Gastrocnemius medialis (tissue), 4 donors: ENCODE measurements around the gene GLI3. TPM values are rescaled to one million over a fixed set of nuclear protein-coding genes. Genes with fewer than 3 reads are reported as not detected.

ENCODE experiments used
- ATAC-seq, 2 donors: fragments of 150-250 bp; one replicate each; pipeline ENCODE4 v1.9.1; 2016
- DNase-seq, 2 donors: peaks; one replicate each; pipeline ENCODE4 v3.0.0-alpha.2; 2019
- H3K27ac ChIP-seq, 4 donors: fragments of 200-600 bp; sonication (generic); 1 replicate in 1 of 4; 2 replicates in 3 of 4; pipeline ENCODE4 v1.5.1; 2016 to 2018; ENCODE audit warnings: mild to moderate bottlenecking in 2 of 4, moderate library complexity in 1 of 4
- H3K27me3 ChIP-seq, 3 donors: fragments of 200-600 bp; sonication (generic) in 2 of 3; 1 replicate in 1 of 3; 2 replicates in 2 of 3; pipeline versions ENCODE4 v1.5.1 to v1.6.0; 2016 to 2019; ENCODE audit warnings: mild to moderate bottlenecking in 1 of 3, moderate library complexity in 1 of 3
- H3K36me3 ChIP-seq, 2 donors: fragments of 200-600 bp; sonication (generic) in 1 of 2; one replicate each; pipeline ENCODE4 v1.5.1; 2017 to 2018
- H3K4me1 ChIP-seq, 2 donors: fragments of 200-600 bp; sonication (generic) in 1 of 2; one replicate each; pipeline ENCODE4 v1.5.1; 2016 to 2017; ENCODE audit warnings: mild to moderate bottlenecking in 2 of 2
- H3K4me3 ChIP-seq, 4 donors: fragments of 200-600 bp; sonication (generic) in 3 of 4; 1 replicate in 1 of 4; 2 replicates in 3 of 4; pipeline ENCODE4 v1.5.1; 2016 to 2019; ENCODE audit warnings: mild to moderate bottlenecking in 2 of 4
- H3K9me3 ChIP-seq, 3 donors: fragments of 200-600 bp; sonication (generic) in 2 of 3; 1 replicate in 1 of 3; 2 replicates in 2 of 3; pipeline ENCODE4 v1.5.1; 2016 to 2019
- CTCF ChIP-seq, 5 experiments: fragments of 450-650 bp in 3 of 5; fragments of 200-600 bp in 2 of 5; sonication (generic) in 2 of 5; IDR thresholded peaks in 4 of 5; conservative IDR thresholded peaks in 1 of 5; 1 replicate in 4 of 5; 2 replicates in 1 of 5; pipeline ENCODE4 v1.5.1; 2016 to 2019; ENCODE audit warnings: antibody characterized with exemption in 5 of 5, mild to moderate bottlenecking in 3 of 5, moderate library complexity in 3 of 5
- POLR2A ChIP-seq, 2 donors: fragments of 450-650 bp; IDR thresholded peaks; one replicate each; pipeline ENCODE4 v1.6.1; 2017; ENCODE audit warnings: antibody characterized with exemption in 2 of 2, mild to moderate bottlenecking in 2 of 2, moderate library complexity in 2 of 2
- in situ Hi-C, 4 donors: fragments of 200-750 bp; cut with MboI; loops; one replicate each; pipeline versions ENCODE4 v1.15.0 to v1.8.0; 2017; ENCODE audit warnings: low sequenced_read_pairs in 4 of 4
- intact Hi-C: fragments of 100-400 bp; cut with DNase I; formaldehyde crosslinking; loops from one replicate; pipeline ENCODE4 v1.15.1; 2023; ENCODE audit warnings: low total_unique reads
- total RNA-seq, 4 donors: library from RNA; depleted of rRNA; stranded (reverse); fragments of >200 nt; gene quantifications; one replicate each; pipeline versions ENCODE4 v1.1.0 to v1.2.3, GENCODE V29; 2016

The GLI3 gene
- total RNA-seq, 4 donors from 2014 or later: 0.46 to 1.6 (median 0.81) TPM

DNA sequence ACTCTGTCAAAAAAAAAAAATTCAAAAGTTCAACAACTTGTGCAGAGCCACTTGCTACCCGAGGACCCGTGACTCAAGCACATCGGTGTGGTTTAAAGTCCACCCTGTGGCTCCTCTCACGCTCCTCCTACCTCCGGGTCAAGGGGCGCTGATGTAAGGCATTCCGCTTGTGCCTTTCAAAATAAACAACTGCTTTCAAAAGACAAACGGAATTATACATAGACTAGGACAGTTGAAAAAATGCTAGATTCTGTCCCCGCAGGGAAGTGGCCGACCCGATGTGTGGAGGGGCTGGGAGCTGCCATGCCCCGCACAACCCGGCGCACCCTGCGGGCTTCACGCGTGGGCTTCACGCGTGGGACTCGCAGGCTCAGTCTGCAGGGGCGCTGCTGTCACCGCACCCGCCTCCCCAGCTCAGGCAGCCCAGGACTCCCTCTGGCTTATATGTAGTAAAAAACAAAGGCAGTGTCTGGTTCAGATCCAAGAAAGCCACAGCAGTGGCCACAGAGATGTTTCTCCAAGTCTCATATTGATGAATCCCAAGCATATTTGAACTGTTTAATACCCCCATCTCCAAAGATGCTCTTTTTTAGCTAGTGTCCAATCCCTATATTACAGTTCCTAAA is 294.4 kb downstream of the GLI3 start:
- in situ Hi-C loops: loop anchor here (5.0 to 10.0 kb wide), 3 partner anchors 890 to 902 kb away; no protein-coding TSS in a partner anchor
- H3K27me3 ChIP-seq: no peaks in the 10 kb centered on the region
- H3K36me3 ChIP-seq: no peaks in the 10 kb centered on the region
- H3K4me1 ChIP-seq: peaks cover 0 to 3% of the 10 kb centered on the region in 2 donors
- no peak for DNase-seq
- no peaks in the 10 kb centered on the region for H3K9me3 ChIP-seq
- H3K27ac ChIP-seq: no peak overlapping the region
- intact Hi-C loops: loop anchor here (2.0 to 5.0 kb wide), 2 partner anchors 34 to 1320 kb away; no protein-coding TSS in a partner anchor
- H3K4me3 ChIP-seq: peak overlapping the region in 2 of 4 donors; percentile 3 to 11
- ATAC-seq: no peak
- TF ChIP-seq CTCF (IDR thresholded peaks at IDR 0.05 in 4 of 5, conservative IDR thresholded peaks at IDR 0.05 in 1 of 5): no peak
- TF ChIP-seq POLR2A (IDR thresholded peaks at IDR 0.05): no peak

DNA sequence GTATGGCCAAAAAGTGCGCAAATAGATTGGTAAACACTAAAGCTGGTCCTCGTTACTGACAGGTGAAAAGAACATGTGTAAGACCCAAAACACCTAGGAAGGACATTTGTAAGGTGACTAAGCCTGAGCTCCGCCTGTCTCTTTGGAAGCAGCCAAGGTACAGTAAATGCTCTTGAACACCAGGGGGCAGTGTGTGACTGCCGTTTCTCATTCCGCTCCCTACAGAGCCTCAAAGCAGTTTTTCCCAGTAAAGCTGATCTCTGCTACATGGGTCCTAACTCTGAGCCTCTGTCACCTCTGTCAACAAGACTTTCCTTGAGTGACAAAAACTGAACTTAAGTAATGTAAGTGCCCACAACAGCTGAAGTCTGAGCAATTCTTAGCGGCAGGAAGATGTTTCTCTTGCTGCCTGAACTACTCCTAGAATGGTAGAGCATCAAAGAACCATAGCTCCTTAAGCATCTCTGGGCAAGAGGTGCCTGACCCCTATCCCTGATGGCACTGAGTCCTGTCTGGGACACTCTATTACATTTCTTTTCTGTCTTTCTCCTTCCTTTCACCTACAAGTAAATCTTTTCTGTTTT is 296.2 kb downstream of the GLI3 start:
- H3K4me1 ChIP-seq: peaks cover 0 to 3% of the 10 kb centered on the region in 2 donors

DNA sequence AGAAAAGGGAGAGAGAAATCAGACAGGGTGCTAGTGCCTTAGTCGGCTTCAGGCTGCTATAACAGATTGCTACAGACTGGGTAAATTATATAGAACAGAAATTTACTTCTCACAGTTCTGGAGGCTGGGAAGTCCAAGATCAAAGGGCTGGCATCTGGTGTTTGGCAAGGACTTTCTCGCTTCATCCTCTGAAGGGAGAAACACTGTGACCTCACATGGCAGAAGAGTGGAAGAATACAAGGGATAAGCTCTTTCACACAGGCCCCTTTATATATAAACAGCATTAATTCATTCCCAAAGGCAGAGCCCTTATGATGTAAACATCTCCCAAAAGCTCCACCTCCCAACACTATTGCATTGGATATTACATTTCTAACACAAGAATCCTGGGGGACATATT is 298.6 kb downstream of the GLI3 start:
- no peak overlapping the region for H3K4me3 ChIP-seq
- H3K27ac ChIP-seq: no peak overlapping the region
- intact Hi-C loops (loop anchor here (5.0 kb wide), 1 partner anchor 754 kb away; no protein-coding TSS in a partner anchor), in situ Hi-C loops (no loop called here)
- H3K27me3 ChIP-seq: no peaks in the 10 kb centered on the region
- no peaks in the 10 kb centered on the region for H3K36me3 ChIP-seq
- ATAC-seq: no peak
- no peak for DNase-seq
- peaks cover 0 to 3% of the 10 kb centered on the region in 2 donors for H3K4me1 ChIP-seq
- no peaks in the 10 kb centered on the region for H3K9me3 ChIP-seq
- TF ChIP-seq POLR2A (IDR thresholded peaks at IDR 0.05): no peak
- TF ChIP-seq CTCF (IDR thresholded peaks at IDR 0.05 in 4 of 5, conservative IDR thresholded peaks at IDR 0.05 in 1 of 5): no peak

More for the DNA sequence above, 296.2 kb downstream of the GLI3 start:
- peak; percentile 38 to 53 for DNase-seq
- no peak overlapping the region for H3K4me3 ChIP-seq
- no peaks in the 10 kb centered on the region for H3K27me3 ChIP-seq
- H3K36me3 ChIP-seq: no peaks in the 10 kb centered on the region
- in situ Hi-C loops: loop anchor here (5.0 to 10.0 kb wide), 3 partner anchors 891 to 904 kb away; no protein-coding TSS in a partner anchor
- H3K27ac ChIP-seq: no peak overlapping the region
- TF ChIP-seq CTCF (IDR thresholded peaks at IDR 0.05 in 4 of 5, conservative IDR thresholded peaks at IDR 0.05 in 1 of 5) (peak; percentile 74 to 90 (median 83)), POLR2A (IDR thresholded peaks at IDR 0.05) (no peak)
- intact Hi-C loops: loop anchor here (1.0 to 5.0 kb wide), 3 partner anchors 901 to 1321 kb away; no protein-coding TSS in a partner anchor
- H3K9me3 ChIP-seq: no peaks in the 10 kb centered on the region
- ATAC-seq: peak; percentile 87 to 89

- no peak overlapping the region for H3K27ac ChIP-seq
- in situ Hi-C loops: no loop called here
Measured at GRCh38 chr7:41933427-41933826, 303.6 kb downstream of the GLI3 start.

More at GRCh38 chr7:41933427-41933826, 303.6 kb downstream of the GLI3 start:
- no peaks in the 10 kb centered on the region for H3K27me3 ChIP-seq
- intact Hi-C loops: no loop called here
- H3K9me3 ChIP-seq: no peaks in the 10 kb centered on the region
- H3K4me1 ChIP-seq: no peaks in the 10 kb centered on the region
- no peak for DNase-seq
- ATAC-seq: no peak
- TF ChIP-seq POLR2A (IDR thresholded peaks at IDR 0.05): no peak
- no peak for TF ChIP-seq CTCF (IDR thresholded peaks at IDR 0.05 in 4 of 5, conservative IDR thresholded peaks at IDR 0.05 in 1 of 5)
- no peak overlapping the region for H3K4me3 ChIP-seq
- no peaks in the 10 kb centered on the region for H3K36me3 ChIP-seq
